HCT116 (cell line): ENCODE results near the gene CD9.

Source experiments
- CEBPB ChIP-seq: IDR thresholded peaks from 2 replicates; pipeline ENCODE4 v1.6.1; 2012; ENCODE audit warnings: low read depth
- CTCF ChIP-seq, 3 experiments: fragments of 200-600 bp in 1 of 3; sonication (generic) in 1 of 3; IDR thresholded peaks in 2 of 3; conservative IDR thresholded peaks in 1 of 3; 2 replicates each; pipeline ENCODE4 v1.5.1; 2012 to 2017; ENCODE audit warnings: low read depth in 2 of 3, low read length in 2 of 3, antibody characterized with exemption in 1 of 3, borderline replicate concordance in 1 of 3, control low read depth in 1 of 3, mild to moderate bottlenecking in 1 of 3, mixed read lengths in 1 of 3, mixed run types in 1 of 3, moderate library complexity in 1 of 3; ENCODE audit not compliant: insufficient read depth in 1 of 3
- EZH2 ChIP-seq: fragments of 200-600 bp; sonication (generic); IDR thresholded peaks from 2 replicates; pipeline ENCODE4 v1.6.1; 2017; ENCODE audit warnings: antibody characterized with exemption, mixed run types
- JUND ChIP-seq: IDR thresholded peaks from 2 replicates; pipeline ENCODE4 v1.6.1; 2012
- POLR2A ChIP-seq: IDR thresholded peaks from 2 replicates; pipeline ENCODE4 v1.7.0; 2011; ENCODE audit warnings: borderline replicate concordance; ENCODE audit not compliant: insufficient read depth, insufficient read length; ENCODE audit errors: extremely low read depth
- REST ChIP-seq: IDR thresholded peaks from 2 replicates; pipeline ENCODE4 v1.6.1; 2012; ENCODE audit warnings: low read depth
- SP1 ChIP-seq: IDR thresholded peaks from 2 replicates; pipeline ENCODE4 v1.6.1; 2012; ENCODE audit warnings: low read depth
- SRF ChIP-seq: IDR thresholded peaks from 2 replicates; pipeline ENCODE4 v1.6.1; 2012; ENCODE audit warnings: low read depth
- YY1 ChIP-seq: IDR thresholded peaks from 2 replicates; pipeline ENCODE4 v1.6.1; 2011; ENCODE audit warnings: low read length, low read depth, moderate library complexity, mild to moderate bottlenecking; ENCODE audit not compliant: insufficient replicate concordance; ENCODE audit errors: extremely low read depth

- TF ChIP-seq CTCF (IDR thresholded peaks at IDR 0.05 in 2 of 3, conservative IDR thresholded peaks at IDR 0.05 in 1 of 3; ENCODE audit: borderline replicate concordance in 1 of 3, insufficient read depth in 1 of 3, low read depth in 2 of 3, low read length in 2 of 3) (no peak), EZH2 (no peak), YY1 (no peak), POLR2A (no peak), SRF (no peak), REST (no peak), SP1 (no peak), CEBPB (no peak), JUND (no peak)
Observed at GRCh38 chr12:6262211-6262610, 62.0 kb downstream of the CD9 start.
